PC-9 (cell line): ENCODE results near the gene TLX2.

Experiments used
- CTCF ChIP-seq: fragments of 200-600 bp; sonication (generic); conservative IDR thresholded peaks from 2 replicates; pipeline ENCODE4 v1.6.1; 2017; ENCODE audit warnings: mixed run types, antibody characterized with exemption, mild to moderate bottlenecking, moderate library complexity
- EZH2 ChIP-seq: fragments of 200-600 bp; sonication (generic); IDR thresholded peaks from 2 replicates; pipeline ENCODE4 v1.8.0; 2017; ENCODE audit warnings: antibody characterized with exemption, low read depth

- TF ChIP-seq CTCF (no peak), EZH2 (no peak)
Observed at GRCh38 chr2:74526649-74527230, 12.5 kb downstream of the TLX2 start.
